ENCODE data around the gene AQP6.

AQP6 gene

GRCh38 chr12:49972641-49973360 is at the start of gene AQP6:
Gene AQP6, plus strand, starts transcription at chr12:49972947. Its CDS starts 227 bp downstream, at chr12:49973174.
- DNase-seq: no peak

GRCh38 chr12:49923035-49923644 is 49.6 kb upstream of the AQP6 start:
- DNase-seq: no peak

GRCh38 chr12:49923880-49924556 is 48.7 kb upstream of the AQP6 start:
- DNase-seq: no peak

- DNase-seq: no peak
Measured at GRCh38 chr12:49924628-49925246, 48.0 kb upstream of the AQP6 start.

GRCh38 chr12:49925433-49926204 is 47.1 kb upstream of the AQP6 start:
- no peak for DNase-seq

GRCh38 chr12:49928471-49928870 is 44.3 kb upstream of the AQP6 start:
- no peak for DNase-seq

GRCh38 chr12:49929581-49929980 is 43.2 kb upstream of the AQP6 start:
- no peak for DNase-seq

- no peak for DNase-seq
Measured at GRCh38 chr12:49930515-49931288, 42.0 kb upstream of the AQP6 start.

- DNase-seq: no peak
Measured at GRCh38 chr12:49932023-49932422, 40.7 kb upstream of the AQP6 start.

GRCh38 chr12:49932533-49933130 is 40.1 kb upstream of the AQP6 start:
- no peak for DNase-seq

- no peak for DNase-seq
Measured at GRCh38 chr12:49933796-49934195, 39.0 kb upstream of the AQP6 start.

GRCh38 chr12:49934505-49934904 is 38.2 kb upstream of the AQP6 start:
- DNase-seq: no peak

- no peak for DNase-seq
Measured at GRCh38 chr12:49936925-49937324, 35.8 kb upstream of the AQP6 start.

GRCh38 chr12:49937639-49938300 is 35.0 kb upstream of the AQP6 start:
- DNase-seq: no peak

- DNase-seq: no peak
Measured at GRCh38 chr12:49939307-49939706, 33.4 kb upstream of the AQP6 start.

- DNase-seq: no peak
Measured at GRCh38 chr12:49939707-49940106, 33.0 kb upstream of the AQP6 start.

- DNase-seq: no peak
Measured at GRCh38 chr12:49941556-49942511, 30.9 kb upstream of the AQP6 start.

GRCh38 chr12:49942512-49942893 is 30.2 kb upstream of the AQP6 start:
- no peak for DNase-seq

GRCh38 chr12:49942921-49943624 is 29.7 kb upstream of the AQP6 start:
- DNase-seq: peak; percentile 46

Data from activated effector memory CD4-positive, alpha-beta T cell treated with Interleukin-2 at 50 U/mL for 16 hours (primary cell).